Measurements from ENCODE around the gene PCDH15. TPM values are rescaled to one million over a fixed set of nuclear protein-coding genes. Genes with fewer than 3 reads are reported as not detected.

Gene PCDH15
- total RNA-seq, 1 experiment from 2014 or later = 0.59 TPM

DNA sequence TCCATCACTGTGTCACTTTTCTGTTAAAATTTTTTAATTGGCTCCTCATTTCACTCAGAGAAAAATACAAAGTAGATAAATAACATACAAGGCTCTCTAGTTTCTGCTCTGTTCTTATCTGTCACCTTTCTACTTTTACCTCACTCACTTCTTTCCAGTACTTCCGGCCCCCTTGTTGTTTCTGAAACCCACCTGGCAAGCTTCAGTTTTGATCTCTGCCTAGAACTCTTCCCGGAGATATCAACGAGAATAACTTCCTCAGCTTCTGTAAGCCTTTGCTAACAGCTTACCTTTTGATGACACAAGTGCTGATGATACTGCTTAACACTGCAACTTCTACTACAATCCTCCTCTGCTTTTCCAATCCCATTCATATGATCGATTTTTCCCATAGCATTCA is 566.2 kb downstream of the PCDH15 start (continued):
- TF ChIP-seq, protein P1, sequence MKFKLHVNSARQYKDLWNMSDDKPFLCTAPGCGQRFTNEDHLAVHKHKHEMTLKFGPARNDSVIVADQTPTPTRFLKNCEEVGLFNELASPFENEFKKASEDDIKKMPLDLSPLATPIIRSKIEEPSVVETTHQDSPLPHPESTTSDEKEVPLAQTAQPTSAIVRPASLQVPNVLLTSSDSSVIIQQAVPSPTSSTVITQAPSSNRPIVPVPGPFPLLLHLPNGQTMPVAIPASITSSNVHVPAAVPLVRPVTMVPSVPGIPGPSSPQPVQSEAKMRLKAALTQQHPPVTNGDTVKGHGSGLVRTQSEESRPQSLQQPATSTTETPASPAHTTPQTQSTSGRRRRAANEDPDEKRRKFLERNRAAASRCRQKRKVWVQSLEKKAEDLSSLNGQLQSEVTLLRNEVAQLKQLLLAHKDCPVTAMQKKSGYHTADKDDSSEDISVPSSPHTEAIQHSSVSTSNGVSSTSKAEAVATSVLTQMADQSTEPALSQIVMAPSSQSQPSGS (CRISPR knock-in tag; IDR thresholded peaks at IDR 0.05; ENCODE audit: borderline replicate concordance, low read depth) = no peak
- TF ChIP-seq EMX1 (CRISPR knock-in tag; IDR thresholded peaks at IDR 0.05) = no peak

DNA sequence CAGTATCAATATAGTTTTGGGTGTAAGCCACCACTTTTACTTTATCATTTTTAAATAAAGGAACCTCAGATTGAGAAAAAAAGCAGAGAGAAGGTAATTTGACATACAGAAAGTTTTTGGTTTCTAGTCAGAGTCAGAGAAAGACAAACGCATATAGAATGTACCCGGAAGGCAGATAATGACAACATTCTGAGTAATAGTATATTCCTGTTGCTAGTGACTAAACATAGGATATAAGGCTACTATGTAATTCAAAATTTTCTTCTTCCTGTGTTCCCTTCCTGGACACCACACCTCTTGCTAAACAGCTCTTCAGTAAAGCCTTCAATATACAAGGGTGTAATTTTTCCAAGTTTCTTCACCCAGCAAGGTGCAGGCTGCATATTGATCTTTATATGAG is 597.6 kb downstream of the PCDH15 start:
- no peak for ATAC-seq
- no peaks in the 10 kb centered on the region for H3K27me3 Mint-ChIP-seq (ENCODE audit: low read depth)

DNA sequence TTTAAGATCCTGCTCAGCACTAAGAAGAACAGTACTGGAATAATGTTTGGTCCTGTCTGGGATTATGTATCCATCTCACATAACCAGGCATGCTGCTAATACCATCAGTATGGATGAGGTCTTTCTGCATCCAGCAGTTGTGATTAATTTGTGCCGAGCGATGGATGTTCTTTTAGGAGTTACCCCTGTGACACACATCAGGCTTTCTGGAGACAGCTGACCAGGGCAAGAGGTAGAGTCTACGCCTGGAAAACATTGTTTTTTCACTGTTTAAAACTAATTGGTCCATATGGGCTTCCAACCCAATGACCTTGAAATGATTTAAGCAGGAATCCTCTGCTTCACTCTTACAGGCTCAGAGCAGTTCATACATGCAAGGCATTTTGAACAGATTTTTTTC is 603.0 kb downstream of the PCDH15 start:
- H3K27ac Mint-ChIP-seq = no peak overlapping the region

More for the DNA sequence above, 597.6 kb downstream of the PCDH15 start:
- H3K4me1 Mint-ChIP-seq = no peaks in the 10 kb centered on the region
- no peak overlapping the region for H3K4me3 Mint-ChIP-seq
- CTCF ChIA-PET = no interaction called here
- POLR2A ChIA-PET = no interaction called here
- H3K27ac Mint-ChIP-seq = no peak overlapping the region
- no peak for TF ChIP-seq SP1 (CRISPR knock-in tag; conservative IDR thresholded peaks at IDR 0.05)
- no peak for TF ChIP-seq NFATC4 (CRISPR knock-in tag; IDR thresholded peaks at IDR 0.05)
- TF ChIP-seq MYBL2 (CRISPR knock-in tag; IDR thresholded peaks at IDR 0.05) = no peak
- no peak for TF ChIP-seq GABPB1 (CRISPR knock-in tag; IDR thresholded peaks at IDR 0.05)
- TF ChIP-seq, protein P2, sequence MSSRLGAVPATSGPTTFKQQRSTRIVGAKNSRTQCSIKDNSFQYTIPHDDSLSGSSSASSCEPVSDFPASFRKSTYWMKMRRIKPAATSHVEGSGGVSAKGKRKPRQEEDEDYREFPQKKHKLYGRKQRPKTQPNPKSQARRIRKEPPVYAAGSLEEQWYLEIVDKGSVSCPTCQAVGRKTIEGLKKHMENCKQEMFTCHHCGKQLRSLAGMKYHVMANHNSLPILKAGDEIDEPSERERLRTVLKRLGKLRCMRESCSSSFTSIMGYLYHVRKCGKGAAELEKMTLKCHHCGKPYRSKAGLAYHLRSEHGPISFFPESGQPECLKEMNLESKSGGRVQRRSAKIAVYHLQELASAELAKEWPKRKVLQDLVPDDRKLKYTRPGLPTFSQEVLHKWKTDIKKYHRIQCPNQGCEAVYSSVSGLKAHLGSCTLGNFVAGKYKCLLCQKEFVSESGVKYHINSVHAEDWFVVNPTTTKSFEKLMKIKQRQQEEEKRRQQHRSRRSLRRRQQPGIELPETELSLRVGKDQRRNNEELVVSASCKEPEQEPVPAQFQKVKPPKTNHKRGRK (CRISPR knock-in tag; IDR thresholded peaks at IDR 0.05; ENCODE audit: borderline replicate concordance) = no peak
- TF ChIP-seq ZNF416 (CRISPR knock-in tag; IDR thresholded peaks at IDR 0.05) = no peak
- TF ChIP-seq CBFB (CRISPR knock-in tag; IDR thresholded peaks at IDR 0.05; ENCODE audit: low read depth) = no peak
- no peak for TF ChIP-seq RELA (CRISPR knock-in tag; IDR thresholded peaks at IDR 0.05; ENCODE audit: borderline replicate concordance)
- TF ChIP-seq, protein P3, sequence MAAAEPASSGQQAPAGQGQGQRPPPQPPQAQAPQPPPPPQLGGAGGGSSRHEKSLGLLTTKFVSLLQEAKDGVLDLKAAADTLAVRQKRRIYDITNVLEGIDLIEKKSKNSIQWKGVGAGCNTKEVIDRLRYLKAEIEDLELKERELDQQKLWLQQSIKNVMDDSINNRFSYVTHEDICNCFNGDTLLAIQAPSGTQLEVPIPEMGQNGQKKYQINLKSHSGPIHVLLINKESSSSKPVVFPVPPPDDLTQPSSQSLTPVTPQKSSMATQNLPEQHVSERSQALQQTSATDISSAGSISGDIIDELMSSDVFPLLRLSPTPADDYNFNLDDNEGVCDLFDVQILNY (CRISPR knock-in tag; IDR thresholded peaks at IDR 0.05) = no peak
- TF ChIP-seq, protein P4, sequence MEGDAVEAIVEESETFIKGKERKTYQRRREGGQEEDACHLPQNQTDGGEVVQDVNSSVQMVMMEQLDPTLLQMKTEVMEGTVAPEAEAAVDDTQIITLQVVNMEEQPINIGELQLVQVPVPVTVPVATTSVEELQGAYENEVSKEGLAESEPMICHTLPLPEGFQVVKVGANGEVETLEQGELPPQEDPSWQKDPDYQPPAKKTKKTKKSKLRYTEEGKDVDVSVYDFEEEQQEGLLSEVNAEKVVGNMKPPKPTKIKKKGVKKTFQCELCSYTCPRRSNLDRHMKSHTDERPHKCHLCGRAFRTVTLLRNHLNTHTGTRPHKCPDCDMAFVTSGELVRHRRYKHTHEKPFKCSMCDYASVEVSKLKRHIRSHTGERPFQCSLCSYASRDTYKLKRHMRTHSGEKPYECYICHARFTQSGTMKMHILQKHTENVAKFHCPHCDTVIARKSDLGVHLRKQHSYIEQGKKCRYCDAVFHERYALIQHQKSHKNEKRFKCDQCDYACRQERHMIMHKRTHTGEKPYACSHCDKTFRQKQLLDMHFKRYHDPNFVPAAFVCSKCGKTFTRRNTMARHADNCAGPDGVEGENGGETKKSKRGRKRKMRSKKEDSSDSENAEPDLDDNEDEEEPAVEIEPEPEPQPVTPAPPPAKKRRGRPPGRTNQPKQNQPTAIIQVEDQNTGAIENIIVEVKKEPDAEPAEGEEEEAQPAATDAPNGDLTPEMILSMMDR (IDR thresholded peaks at IDR 0.05) = no peak
- TF ChIP-seq, protein P5, sequence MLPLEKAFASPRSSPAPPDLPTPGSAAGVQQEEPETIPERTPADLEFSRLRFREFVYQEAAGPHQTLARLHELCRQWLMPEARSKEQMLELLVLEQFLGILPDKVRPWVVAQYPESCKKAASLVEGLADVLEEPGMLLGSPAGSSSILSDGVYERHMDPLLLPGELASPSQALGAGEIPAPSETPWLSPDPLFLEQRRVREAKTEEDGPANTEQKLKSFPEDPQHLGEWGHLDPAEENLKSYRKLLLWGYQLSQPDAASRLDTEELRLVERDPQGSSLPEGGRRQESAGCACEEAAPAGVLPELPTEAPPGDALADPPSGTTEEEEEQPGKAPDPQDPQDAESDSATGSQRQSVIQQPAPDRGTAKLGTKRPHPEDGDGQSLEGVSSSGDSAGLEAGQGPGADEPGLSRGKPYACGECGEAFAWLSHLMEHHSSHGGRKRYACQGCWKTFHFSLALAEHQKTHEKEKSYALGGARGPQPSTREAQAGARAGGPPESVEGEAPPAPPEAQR (CRISPR knock-in tag; IDR thresholded peaks at IDR 0.05) = no peak
- no peak for TF ChIP-seq HMGA2 (CRISPR knock-in tag; IDR thresholded peaks at IDR 0.05)
- TF ChIP-seq, protein P6, sequence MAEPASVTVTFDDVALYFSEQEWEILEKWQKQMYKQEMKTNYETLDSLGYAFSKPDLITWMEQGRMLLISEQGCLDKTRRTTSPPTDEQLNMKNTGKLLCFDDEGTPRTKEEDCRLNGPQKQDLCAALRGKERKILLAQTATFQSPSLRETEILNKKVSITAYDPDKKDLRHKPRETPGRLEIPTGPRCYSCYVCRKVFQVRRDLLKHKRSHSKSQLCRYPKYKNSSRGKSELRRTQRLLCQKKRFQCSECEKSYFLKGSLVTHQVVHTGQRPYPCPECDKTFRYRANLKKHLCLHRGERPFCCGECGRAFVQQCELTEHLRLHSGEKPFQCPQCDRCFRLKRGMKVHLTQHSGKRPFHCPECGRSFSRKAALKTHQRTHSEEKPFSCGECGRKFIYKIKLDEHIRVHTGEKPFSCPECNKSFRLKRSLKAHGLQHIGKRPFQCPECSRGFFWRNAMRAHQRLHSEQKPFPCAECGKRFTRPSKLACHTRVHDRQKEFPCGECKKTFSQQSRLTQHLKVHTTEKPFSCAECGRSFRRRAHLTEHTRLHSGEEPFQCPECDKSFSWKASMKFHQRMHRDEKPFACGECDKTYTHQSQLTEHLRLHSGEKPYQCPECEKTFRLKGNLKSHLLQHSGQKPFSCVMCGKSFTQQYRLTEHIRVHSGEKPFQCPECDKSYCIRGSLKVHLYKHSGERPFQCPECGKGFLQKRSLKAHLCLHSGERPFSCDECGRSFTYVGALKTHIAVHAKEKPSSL (CRISPR knock-in tag; conservative IDR thresholded peaks at IDR 0.05) = no peak
- no peaks in the 10 kb centered on the region for H3K36me3 Mint-ChIP-seq
- H3K9me3 Mint-ChIP-seq = no peaks in the 10 kb centered on the region
- no peak for DNase-seq (ENCODE audit: low spot score)

More for the DNA sequence above, 603.0 kb downstream of the PCDH15 start:
- Mint-ChIP-seq H3K9me3 (0 out of 2 replicates have a peak, but pooled peaks cover 3% of the 10 kb centered on the region), H3K4me3 (no peak overlapping the region), H3K36me3 (no peaks in the 10 kb centered on the region), H3K27me3 (ENCODE audit: low read depth) (no peaks in the 10 kb centered on the region), H3K4me1 (no peaks in the 10 kb centered on the region)
- ChIA-PET CTCF (no interaction called here), POLR2A (no interaction called here)
- ATAC-seq (no peak), DNase-seq (ENCODE audit: low spot score) (no peak)
- no peak for TF ChIP-seq TEAD1 (CRISPR knock-in tag; IDR thresholded peaks at IDR 0.05)

Data from WTC11 (cell line).